ENCODE data around the gene GRID1. TPM values are rescaled to one million over a fixed set of nuclear protein-coding genes. Genes with fewer than 3 reads are reported as not detected.

GRID1 gene
- total and polyA plus RNA-seq, 9 of the 15 experiments (the other 6 are each of a cell fraction or from before 2014, with no cell fraction given): 0.01 to 7.2 (median 1.2) TPM

DNA sequence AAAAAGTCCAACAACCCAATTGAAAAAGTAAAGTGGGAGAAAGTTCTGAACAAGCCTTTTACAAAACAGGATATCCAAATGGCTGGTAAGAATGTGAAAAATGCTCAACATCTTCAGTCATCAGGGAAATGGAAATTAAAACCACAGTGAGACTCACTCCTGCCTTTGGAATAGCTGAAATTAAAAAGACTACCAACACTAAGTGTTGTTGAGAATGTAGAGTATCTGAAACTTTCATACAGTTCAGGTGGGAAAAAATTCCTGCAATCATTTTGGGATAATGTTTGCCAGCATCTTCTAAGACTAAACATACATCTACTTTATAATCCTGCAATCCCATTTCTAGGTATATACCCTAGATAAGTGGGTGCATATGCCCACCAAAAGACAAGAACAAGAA lies 395.1 kb downstream of the GRID1 start:
- no peak for FAIRE-seq
- TF ChIP-seq ZNF511 (CRISPR knock-in tag; IDR thresholded peaks at IDR 0.05) (no peak), SMARCA5 (IDR thresholded peaks at IDR 0.05) (no peak), TRIM24 (IDR thresholded peaks at IDR 0.05) (no peak)
- TF ChIP-seq, protein P1, sequence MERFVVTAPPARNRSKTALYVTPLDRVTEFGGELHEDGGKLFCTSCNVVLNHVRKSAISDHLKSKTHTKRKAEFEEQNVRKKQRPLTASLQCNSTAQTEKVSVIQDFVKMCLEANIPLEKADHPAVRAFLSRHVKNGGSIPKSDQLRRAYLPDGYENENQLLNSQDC (CRISPR knock-in tag; IDR thresholded peaks at IDR 0.05): no peak
- H3K9me1 ChIP-seq (ENCODE audit: control insufficient read depth, insufficient read depth, low read length): no peaks in the 10 kb centered on the region
- H3K4me2 ChIP-seq (ENCODE audit: insufficient read depth, low read length): no peak overlapping the region
- no peaks in the 10 kb centered on the region for H3K9me3 ChIP-seq (replicated peaks; ENCODE audit: control insufficient read depth, insufficient read depth, low read depth, low read length)
- ChIA-PET POLR2A (no interaction called here), CTCF (ENCODE audit: low intra/inter-chr PET ratio) (interaction anchor here (0.6 kb wide), 1 partner anchor 184 kb away, joined by 5 read pairs; no protein-coding TSS in a partner anchor)
- no peaks in the 10 kb centered on the region for H3K27me3 ChIP-seq (ENCODE audit: control insufficient read depth in 2 of 2, insufficient read depth in 2 of 2, low read length in 2 of 2)
- no peak overlapping the region for H2AFZ ChIP-seq (ENCODE audit: low read depth, low read length)
- no peak overlapping the region for H3K27ac ChIP-seq (ENCODE audit: extremely low read depth, low read depth, low read length)
- ATAC-seq: no peak
- H3K79me2 ChIP-seq (ENCODE audit: control insufficient read depth, insufficient read depth, low read length): no peaks in the 10 kb centered on the region
- no peaks in the 10 kb centered on the region for H3K36me3 ChIP-seq (ENCODE audit: control insufficient read depth, insufficient read depth, low read length)
- in situ Hi-C loops (cut with MboI): no loop called here
- no peaks in the 10 kb centered on the region for H3K4me1 ChIP-seq (replicated peaks in 1 of 2; ENCODE audit: control insufficient read depth in 2 of 2, insufficient read depth in 2 of 2, low read length in 2 of 2)
- BruUV-seq (replicated peaks): no TSS peak
- H4K20me1 ChIP-seq (replicated peaks; ENCODE audit: control insufficient read depth, insufficient read depth, low read length): no peaks in the 10 kb centered on the region
- intact Hi-C loops (cut with micrococcal nuclease): no loop called here
- H3K4me3 ChIP-seq: no peak overlapping the region
- H3K9ac ChIP-seq (ENCODE audit: insufficient read depth in 1 of 2, low read depth in 2 of 2, low read length in 2 of 2): no peak overlapping the region
- DNase-seq (ENCODE audit: extremely low read depth in 1 of 4, low spot score in 3 of 4): no peak

GRCh38 chr10:85967594-85967993 lies 399.0 kb downstream of the GRID1 start:
- Histone ChIP-seq H3K9me3 (replicated peaks; ENCODE audit: control insufficient read depth, insufficient read depth, low read depth, low read length) (no peaks in the 10 kb centered on the region), H3K4me1 (replicated peaks in 1 of 2; ENCODE audit: control insufficient read depth in 2 of 2, insufficient read depth in 2 of 2, low read length in 2 of 2) (no peaks in the 10 kb centered on the region), H4K20me1 (replicated peaks; ENCODE audit: control insufficient read depth, insufficient read depth, low read length) (no peaks in the 10 kb centered on the region), H3K9me1 (ENCODE audit: control insufficient read depth, insufficient read depth, low read length) (no peaks in the 10 kb centered on the region), H3K27ac (ENCODE audit: extremely low read depth, low read depth, low read length) (no peak overlapping the region), H3K4me2 (ENCODE audit: insufficient read depth, low read length) (no peak overlapping the region), H3K4me3 (no peak overlapping the region), H2AFZ (ENCODE audit: low read depth, low read length) (no peak overlapping the region), H3K9ac (ENCODE audit: insufficient read depth in 1 of 2, low read depth in 2 of 2, low read length in 2 of 2) (no peak overlapping the region), H3K36me3 (ENCODE audit: control insufficient read depth, insufficient read depth, low read length) (no peaks in the 10 kb centered on the region), H3K79me2 (ENCODE audit: control insufficient read depth, insufficient read depth, low read length) (no peaks in the 10 kb centered on the region), H3K27me3 (ENCODE audit: control insufficient read depth in 2 of 2, insufficient read depth in 2 of 2, low read length in 2 of 2) (0 out of 5 replicates have a peak, but pooled peaks cover 0 to under 1% of the 10 kb centered on the region in 2 experiments)
- intact Hi-C loops (cut with micrococcal nuclease): no loop called here
- in situ Hi-C loops (cut with MboI): no loop called here
- BruUV-seq (replicated peaks): no TSS peak
- ATAC-seq (no peak), DNase-seq (ENCODE audit: extremely low read depth in 1 of 4, low spot score in 3 of 4) (peak in 1 of 4 experiments; percentile 5), FAIRE-seq (no peak)
- 0% methylated on average over 1 of the region's 1 CpG for WGBS (ENCODE audit: insufficient coverage, low coverage, missing lambda C conversion rate)
- CTCF ChIA-PET (ENCODE audit: low intra/inter-chr PET ratio): no interaction called here
- POLR2A ChIA-PET: interaction anchor here (0.7 to 0.8 kb wide), 2 partner anchors 18 to 1375 kb away, joined by 3 read pairs; no protein-coding TSS in a partner anchor
- TF ChIP-seq JUN (IDR thresholded peaks at IDR 0.05; ENCODE audit: borderline replicate concordance, low read depth, low read length) (peak; percentile 77), JUN (CRISPR knock-in tag; IDR thresholded peaks at IDR 0.05; ENCODE audit: borderline replicate concordance) (no peak), NFE2 (IDR thresholded peaks at IDR 0.05; ENCODE audit: low read depth) (peak; percentile 45), FOSL1 (tag; conservative IDR thresholded peaks at IDR 0.05) (peak; percentile 95), MAFG (tag; conservative IDR thresholded peaks at IDR 0.05) (0 out of 2 replicates have a peak, but pooled peaks have one; percentile 20)
- TF ChIP-seq, protein P2, sequence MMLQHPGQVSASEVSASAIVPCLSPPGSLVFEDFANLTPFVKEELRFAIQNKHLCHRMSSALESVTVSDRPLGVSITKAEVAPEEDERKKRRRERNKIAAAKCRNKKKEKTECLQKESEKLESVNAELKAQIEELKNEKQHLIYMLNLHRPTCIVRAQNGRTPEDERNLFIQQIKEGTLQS (IDR thresholded peaks at IDR 0.05): peak; percentile 86
- TF ChIP-seq, protein P2 (CRISPR knock-in tag; conservative IDR thresholded peaks at IDR 0.05): no peak
- TF ChIP-seq, protein P3, sequence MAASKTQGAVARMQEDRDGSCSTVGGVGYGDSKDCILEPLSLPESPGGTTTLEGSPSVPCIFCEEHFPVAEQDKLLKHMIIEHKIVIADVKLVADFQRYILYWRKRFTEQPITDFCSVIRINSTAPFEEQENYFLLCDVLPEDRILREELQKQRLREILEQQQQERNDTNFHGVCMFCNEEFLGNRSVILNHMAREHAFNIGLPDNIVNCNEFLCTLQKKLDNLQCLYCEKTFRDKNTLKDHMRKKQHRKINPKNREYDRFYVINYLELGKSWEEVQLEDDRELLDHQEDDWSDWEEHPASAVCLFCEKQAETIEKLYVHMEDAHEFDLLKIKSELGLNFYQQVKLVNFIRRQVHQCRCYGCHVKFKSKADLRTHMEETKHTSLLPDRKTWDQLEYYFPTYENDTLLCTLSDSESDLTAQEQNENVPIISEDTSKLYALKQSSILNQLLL (CRISPR knock-in tag; IDR thresholded peaks at IDR 0.05; ENCODE audit: borderline replicate concordance): no peak
